Ishikawa (cell line): ENCODE data around the gene EPHB1.

Experiments
- RAD21 ChIP-seq: IDR thresholded peaks from 2 replicates; pipeline ENCODE4 v1.6.1; 2012; ENCODE audit warnings: low read depth
- TEAD4 ChIP-seq: IDR thresholded peaks from 2 replicates; pipeline ENCODE4 v1.6.1; 2012
- YY1 ChIP-seq: IDR thresholded peaks from 2 replicates; pipeline ENCODE4 v1.6.1; 2012; ENCODE audit warnings: low read depth
- ZBTB7A ChIP-seq: IDR thresholded peaks from 2 replicates; pipeline ENCODE4 v1.6.1; 2012; ENCODE audit warnings: low read depth
- TF ChIP-seq, protein P1 (sequence below): IDR thresholded peaks from 2 replicates; pipeline ENCODE4 v1.6.1; 2012; ENCODE audit warnings: low read depth, mild to moderate bottlenecking
- TF ChIP-seq, protein P2 (sequence below): IDR thresholded peaks from 2 replicates; pipeline ENCODE4 v1.6.1; 2012

DNA sequence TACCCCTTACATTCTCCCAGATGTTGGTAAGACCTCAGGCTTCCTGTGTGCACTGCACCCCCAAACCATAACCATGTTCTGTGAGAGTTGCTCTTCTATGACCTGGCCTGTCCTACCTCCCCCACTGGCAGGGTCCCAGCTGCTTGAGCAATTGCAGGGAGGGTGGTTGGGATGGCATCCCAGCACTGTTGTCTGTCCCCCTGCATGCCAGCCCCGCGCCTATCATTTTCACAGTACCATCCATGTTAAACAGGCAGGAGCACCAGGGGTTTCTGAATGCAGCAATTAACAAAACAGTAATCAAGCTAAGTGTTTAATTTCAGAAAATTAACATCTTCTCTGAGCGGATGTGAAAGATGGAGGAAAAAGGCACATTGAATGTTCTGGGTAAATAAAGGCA is 345.5 kb downstream of the EPHB1 start:
- no peak for TF ChIP-seq ZBTB7A
- TF ChIP-seq, protein P1, sequence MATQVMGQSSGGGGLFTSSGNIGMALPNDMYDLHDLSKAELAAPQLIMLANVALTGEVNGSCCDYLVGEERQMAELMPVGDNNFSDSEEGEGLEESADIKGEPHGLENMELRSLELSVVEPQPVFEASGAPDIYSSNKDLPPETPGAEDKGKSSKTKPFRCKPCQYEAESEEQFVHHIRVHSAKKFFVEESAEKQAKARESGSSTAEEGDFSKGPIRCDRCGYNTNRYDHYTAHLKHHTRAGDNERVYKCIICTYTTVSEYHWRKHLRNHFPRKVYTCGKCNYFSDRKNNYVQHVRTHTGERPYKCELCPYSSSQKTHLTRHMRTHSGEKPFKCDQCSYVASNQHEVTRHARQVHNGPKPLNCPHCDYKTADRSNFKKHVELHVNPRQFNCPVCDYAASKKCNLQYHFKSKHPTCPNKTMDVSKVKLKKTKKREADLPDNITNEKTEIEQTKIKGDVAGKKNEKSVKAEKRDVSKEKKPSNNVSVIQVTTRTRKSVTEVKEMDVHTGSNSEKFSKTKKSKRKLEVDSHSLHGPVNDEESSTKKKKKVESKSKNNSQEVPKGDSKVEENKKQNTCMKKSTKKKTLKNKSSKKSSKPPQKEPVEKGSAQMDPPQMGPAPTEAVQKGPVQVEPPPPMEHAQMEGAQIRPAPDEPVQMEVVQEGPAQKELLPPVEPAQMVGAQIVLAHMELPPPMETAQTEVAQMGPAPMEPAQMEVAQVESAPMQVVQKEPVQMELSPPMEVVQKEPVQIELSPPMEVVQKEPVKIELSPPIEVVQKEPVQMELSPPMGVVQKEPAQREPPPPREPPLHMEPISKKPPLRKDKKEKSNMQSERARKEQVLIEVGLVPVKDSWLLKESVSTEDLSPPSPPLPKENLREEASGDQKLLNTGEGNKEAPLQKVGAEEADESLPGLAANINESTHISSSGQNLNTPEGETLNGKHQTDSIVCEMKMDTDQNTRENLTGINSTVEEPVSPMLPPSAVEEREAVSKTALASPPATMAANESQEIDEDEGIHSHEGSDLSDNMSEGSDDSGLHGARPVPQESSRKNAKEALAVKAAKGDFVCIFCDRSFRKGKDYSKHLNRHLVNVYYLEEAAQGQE = no peak
- TF ChIP-seq, protein P2, sequence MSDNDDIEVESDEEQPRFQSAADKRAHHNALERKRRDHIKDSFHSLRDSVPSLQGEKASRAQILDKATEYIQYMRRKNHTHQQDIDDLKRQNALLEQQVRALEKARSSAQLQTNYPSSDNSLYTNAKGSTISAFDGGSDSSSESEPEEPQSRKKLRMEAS = no peak
- no peak for TF ChIP-seq YY1
- no peak for TF ChIP-seq TEAD4
- no peak for TF ChIP-seq RAD21
